Peyer's patch (tissue), 4 donors: ENCODE data around the gene TRPV5. TPM values are rescaled to one million over a fixed set of nuclear protein-coding genes. Genes with fewer than 3 reads are reported as not detected.
"Not testable (repeated sequence)": the region's sequence is repeated elsewhere in the genome, so short reads cannot be mapped to it uniquely, and the experiment has no call there.

Experiments used
- DNase-seq, 3 donors: peaks; one replicate each; pipeline ENCODE4 v3.0.0-alpha.2; 2017 to 2019
- H3K27ac ChIP-seq, 4 donors: fragments of 200-600 bp; sonication (generic); one replicate each; pipeline ENCODE4 v1.5.1; 2016 to 2019
- H3K27me3 ChIP-seq, 2 donors: fragments of 200-600 bp; sonication (generic); one replicate each; pipeline ENCODE4 v1.5.1; 2019
- H3K36me3 ChIP-seq, 3 donors: fragments of 200-600 bp; sonication (generic); one replicate each; pipeline ENCODE4 v1.5.1; 2016 to 2019
- H3K4me1 ChIP-seq, 4 donors: fragments of 200-600 bp; sonication (generic); one replicate each; pipeline ENCODE4 v1.5.1; 2016 to 2019
- H3K4me3 ChIP-seq, 4 donors: fragments of 200-600 bp; sonication (generic); 1 replicate in 3 of 4; 2 replicates in 1 of 4; pipeline ENCODE4 v1.5.1; 2016 to 2019; ENCODE audit warnings: mild to moderate bottlenecking in 1 of 4
- H3K9me3 ChIP-seq, 4 donors: fragments of 200-600 bp; sonication (generic); one replicate each; pipeline ENCODE4 v1.5.1; 2016 to 2019; ENCODE audit warnings: mild to moderate bottlenecking in 1 of 4
- CTCF ChIP-seq, 6 experiments: fragments of 450-650 bp in 4 of 6; fragments of 200-600 bp in 2 of 6; sonication (generic) in 1 of 6; IDR thresholded peaks; one replicate each; pipeline ENCODE4 v1.5.1; 2017 to 2019; ENCODE audit warnings: antibody characterized with exemption in 6 of 6, mild to moderate bottlenecking in 3 of 6, moderate library complexity in 1 of 6
- POLR2A ChIP-seq, 2 donors: fragments of 450-650 bp; IDR thresholded peaks; one replicate each; pipeline ENCODE4 v1.5.1; 2017; ENCODE audit warnings: antibody characterized with exemption in 2 of 2, mild to moderate bottlenecking in 2 of 2, moderate library complexity in 2 of 2
- total RNA-seq, 4 donors: library from RNA; depleted of rRNA; stranded (reverse); fragments of >200 nt; gene quantifications; one replicate each; pipeline ENCODE4 v1.1.0, GENCODE V29; 2016

Gene TRPV5
- total RNA-seq = under 1 TPM in 1 of 4 donors, not detected in 3; 0.83 TPM

- Histone ChIP-seq H3K4me1 (no peaks in the 10 kb centered on the region), H3K27ac (no peak within 1 kb of the TSS), H3K36me3 (no peaks in the 10 kb centered on the region), H3K27me3 (no peaks in the 10 kb centered on the region), H3K9me3 (no peaks in the 10 kb centered on the region), H3K4me3 (no peak within 1 kb of the TSS)
- DNase-seq = no peak
- TF ChIP-seq POLR2A (IDR thresholded peaks at IDR 0.05) (no peak), CTCF (IDR thresholded peaks at IDR 0.05) (no peak)
Measured at GRCh38 chr7:142933624-142934023, at the start of gene TRPV5. TSS of gene TRPV5 (minus strand) at chr7:142933746. CDS start at chr7:142933459, 287 bp downstream.

- H3K27me3 ChIP-seq, H3K4me1 ChIP-seq, H3K4me3 ChIP-seq, H3K9me3 ChIP-seq, DNase-seq, H3K36me3 ChIP-seq, H3K27ac ChIP-seq: not testable (repeated sequence)
Measured at GRCh38 chr7:142978402-142978801, 44.9 kb upstream of the TRPV5 start.

- no peaks in the 10 kb centered on the region for H3K4me1 ChIP-seq
- H3K4me3 ChIP-seq = no peak overlapping the region
- TF ChIP-seq POLR2A (IDR thresholded peaks at IDR 0.05) (no peak), CTCF (IDR thresholded peaks at IDR 0.05) (no peak)
- no peaks in the 10 kb centered on the region for H3K27me3 ChIP-seq
- DNase-seq = no peak
- H3K36me3 ChIP-seq = no peaks in the 10 kb centered on the region
- H3K27ac ChIP-seq = no peak overlapping the region
- no peaks in the 10 kb centered on the region for H3K9me3 ChIP-seq
Measured at GRCh38 chr7:142974626-142975025, 41.1 kb upstream of the TRPV5 start.

- DNase-seq = no peak
- Histone ChIP-seq H3K9me3 (no peaks in the 10 kb centered on the region), H3K4me1 (no peaks in the 10 kb centered on the region), H3K27ac (no peak overlapping the region), H3K4me3 (no peak overlapping the region), H3K36me3 (no peaks in the 10 kb centered on the region), H3K27me3 (no peaks in the 10 kb centered on the region)
- TF ChIP-seq POLR2A (IDR thresholded peaks at IDR 0.05) (no peak), CTCF (IDR thresholded peaks at IDR 0.05) (no peak)
Measured at GRCh38 chr7:142969183-142969582, 35.6 kb upstream of the TRPV5 start.

GRCh38 chr7:142968229-142968628 lies 34.7 kb upstream of the TRPV5 start:
- no peak for TF ChIP-seq CTCF (IDR thresholded peaks at IDR 0.05)
- no peak for TF ChIP-seq POLR2A (IDR thresholded peaks at IDR 0.05)
- no peak for DNase-seq
- no peak overlapping the region for H3K27ac ChIP-seq
- no peaks in the 10 kb centered on the region for H3K27me3 ChIP-seq
- no peaks in the 10 kb centered on the region for H3K4me1 ChIP-seq
- no peaks in the 10 kb centered on the region for H3K36me3 ChIP-seq
- H3K4me3 ChIP-seq = no peak overlapping the region
- H3K9me3 ChIP-seq = no peaks in the 10 kb centered on the region

- no peaks in the 10 kb centered on the region for H3K36me3 ChIP-seq
- no peak for TF ChIP-seq POLR2A (IDR thresholded peaks at IDR 0.05)
- no peak for TF ChIP-seq CTCF (IDR thresholded peaks at IDR 0.05)
Measured at GRCh38 chr7:142964502-142965246, 31.1 kb upstream of the TRPV5 start.

More at GRCh38 chr7:142964502-142965246, 31.1 kb upstream of the TRPV5 start:
- Histone ChIP-seq H3K27me3 (no peaks in the 10 kb centered on the region), H3K27ac (no peak overlapping the region), H3K4me1 (no peaks in the 10 kb centered on the region), H3K9me3 (no peaks in the 10 kb centered on the region), H3K4me3 (no peak overlapping the region)
- no peak for DNase-seq
